ENCODE measurements around the gene TYROBP.

- TF ChIP-seq, protein P1, sequence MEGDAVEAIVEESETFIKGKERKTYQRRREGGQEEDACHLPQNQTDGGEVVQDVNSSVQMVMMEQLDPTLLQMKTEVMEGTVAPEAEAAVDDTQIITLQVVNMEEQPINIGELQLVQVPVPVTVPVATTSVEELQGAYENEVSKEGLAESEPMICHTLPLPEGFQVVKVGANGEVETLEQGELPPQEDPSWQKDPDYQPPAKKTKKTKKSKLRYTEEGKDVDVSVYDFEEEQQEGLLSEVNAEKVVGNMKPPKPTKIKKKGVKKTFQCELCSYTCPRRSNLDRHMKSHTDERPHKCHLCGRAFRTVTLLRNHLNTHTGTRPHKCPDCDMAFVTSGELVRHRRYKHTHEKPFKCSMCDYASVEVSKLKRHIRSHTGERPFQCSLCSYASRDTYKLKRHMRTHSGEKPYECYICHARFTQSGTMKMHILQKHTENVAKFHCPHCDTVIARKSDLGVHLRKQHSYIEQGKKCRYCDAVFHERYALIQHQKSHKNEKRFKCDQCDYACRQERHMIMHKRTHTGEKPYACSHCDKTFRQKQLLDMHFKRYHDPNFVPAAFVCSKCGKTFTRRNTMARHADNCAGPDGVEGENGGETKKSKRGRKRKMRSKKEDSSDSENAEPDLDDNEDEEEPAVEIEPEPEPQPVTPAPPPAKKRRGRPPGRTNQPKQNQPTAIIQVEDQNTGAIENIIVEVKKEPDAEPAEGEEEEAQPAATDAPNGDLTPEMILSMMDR (IDR thresholded peaks at IDR 0.05; ENCODE audit: control extremely low read depth in 1 of 3, insufficient read depth in 1 of 3, low read depth in 1 of 3, low read length in 3 of 3): no peak
- TF ChIP-seq POLR2A (IDR thresholded peaks at IDR 0.05; ENCODE audit: control extremely low read depth in 1 of 2, low read depth in 2 of 2, low read length in 2 of 2) (no peak), SP1 (IDR thresholded peaks at IDR 0.05; ENCODE audit: low read depth, low read length) (no peak), TAF1 (IDR thresholded peaks at IDR 0.05; ENCODE audit: low read depth, low read length) (no peak), POLR2AphosphoS5 (IDR thresholded peaks at IDR 0.05; ENCODE audit: low read depth, low read length) (no peak)
These were observed 20.4 kb upstream of the TYROBP start for GRCh38 chr19:35928507-35928906.

Data from H1 (cell line).